GM19455 (cell line): ENCODE data around the gene OVCA2.

Experiments used
- ATAC-seq: cut with Tn5 transposase; IDR thresholded peaks from one replicate; pipeline ENCODE4 v1.9.1; 2021; ENCODE audit not compliant: unreplicated experiment

OVCA2 gene

GRCh38 chr17:2063261-2064146, 21.7 kb downstream of the OVCA2 start:
- ATAC-seq, result no peak

- no peak for ATAC-seq
Measured at GRCh38 chr17:2064147-2064489, 22.3 kb downstream of the OVCA2 start.

GRCh38 chr17:2064520-2064971, 22.7 kb downstream of the OVCA2 start:
- ATAC-seq, result no peak

- ATAC-seq, result no peak
Measured at GRCh38 chr17:2064980-2065785, 23.4 kb downstream of the OVCA2 start.

GRCh38 chr17:2065949-2066400, 24.2 kb downstream of the OVCA2 start:
- no peak for ATAC-seq

- no peak for ATAC-seq
Measured at GRCh38 chr17:2067048-2067561, 25.3 kb downstream of the OVCA2 start.

- no peak for ATAC-seq
Measured at GRCh38 chr17:2067608-2068024, 25.8 kb downstream of the OVCA2 start.

GRCh38 chr17:2068031-2068518, 26.3 kb downstream of the OVCA2 start:
- no peak for ATAC-seq

- no peak for ATAC-seq
Measured at GRCh38 chr17:2068519-2069051, 26.8 kb downstream of the OVCA2 start.

GRCh38 chr17:2070241-2071023, 28.6 kb downstream of the OVCA2 start:
- ATAC-seq, result peak; percentile 65

GRCh38 chr17:2071024-2071385, 29.2 kb downstream of the OVCA2 start:
- ATAC-seq, result no peak

- no peak for ATAC-seq
Measured at GRCh38 chr17:2071455-2072281, 29.8 kb downstream of the OVCA2 start.

GRCh38 chr17:2074919-2075318, 33.1 kb downstream of the OVCA2 start:
- ATAC-seq, result no peak

- ATAC-seq, result no peak
Measured at GRCh38 chr17:2075336-2076086, 33.7 kb downstream of the OVCA2 start.

- ATAC-seq, result no peak
Measured at GRCh38 chr17:2076087-2076984, 34.5 kb downstream of the OVCA2 start.

- no peak for ATAC-seq
Measured at GRCh38 chr17:2077040-2077439, 35.2 kb downstream of the OVCA2 start.

- no peak for ATAC-seq
Measured at GRCh38 chr17:2081564-2081963, 39.7 kb downstream of the OVCA2 start.
